ENCODE results near the gene OR4D1.
A peak's percentile ranks its signal among the peaks of the same experiment; 100 is the strongest.

Gene OR4D1

GRCh38 chr17:58193641-58194255 is 45.6 kb downstream of the OR4D1 start:
- no peak for DNase-seq (ENCODE audit: low read depth)

- DNase-seq (ENCODE audit: low read depth) = no peak
Observed at GRCh38 chr17:58195518-58196123, 47.4 kb downstream of the OR4D1 start.

GRCh38 chr17:58196610-58197009 is 48.4 kb downstream of the OR4D1 start:
- no peak for DNase-seq (ENCODE audit: low read depth)

GRCh38 chr17:58200024-58200633 is 51.9 kb downstream of the OR4D1 start:
- peak; percentile 21 for DNase-seq (ENCODE audit: low read depth)

GRCh38 chr17:58202859-58203258 is 54.7 kb downstream of the OR4D1 start:
- no peak for DNase-seq (ENCODE audit: low read depth)

GRCh38 chr17:58204796-58205195 is 56.6 kb downstream of the OR4D1 start:
- no peak for DNase-seq (ENCODE audit: low read depth)

- DNase-seq (ENCODE audit: low read depth) = no peak
Observed at GRCh38 chr17:58205936-58206335, 57.8 kb downstream of the OR4D1 start.

GRCh38 chr17:58207451-58207850 is 59.3 kb downstream of the OR4D1 start:
- DNase-seq (ENCODE audit: low read depth) = no peak

GRCh38 chr17:58208344-58208743 is 60.2 kb downstream of the OR4D1 start:
- DNase-seq (ENCODE audit: low read depth) = no peak

Data from CMK (cell line).